Measurements from ENCODE around the gene PEBP1. TPM values are rescaled to one million over a fixed set of nuclear protein-coding genes. Genes with fewer than 3 reads are reported as not detected.
"Not testable (repeated sequence)": the region's sequence is repeated elsewhere in the genome, so short reads cannot be mapped to it uniquely, and the experiment has no call there.

The PEBP1 gene
- total and polyA plus RNA-seq, 10 donors = 99.5 to 201 (median 143) TPM

DNA sequence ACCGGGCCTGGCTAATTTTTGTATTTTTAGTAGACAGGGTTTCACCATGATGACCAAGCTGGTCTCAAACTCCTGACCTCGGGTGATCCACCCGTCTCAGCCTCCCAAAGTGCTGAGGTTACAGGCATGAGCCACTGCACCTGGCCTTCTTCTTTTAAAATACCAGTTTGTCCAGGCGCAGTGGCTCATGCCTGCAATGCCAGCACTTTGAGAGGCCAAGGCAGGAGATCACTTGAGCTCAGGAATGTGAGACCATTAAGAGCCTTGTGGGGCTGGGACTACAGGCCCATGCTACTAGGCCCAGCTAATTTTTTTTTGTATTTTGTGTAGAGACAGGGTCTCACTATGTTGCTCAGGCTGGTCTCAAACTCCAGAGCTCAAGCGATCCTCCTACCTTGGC is 8.1 kb upstream of the PEBP1 start:
- intact Hi-C loops (cut with DNase I; ENCODE audit: low total_unique reads) = loop anchor here (10.0 kb wide), 1 partner anchor 247 kb away; the partner anchor contains the start of genes SUDS3 and TAOK3
- 85 to 99% (median 96%) methylated on average over 5 of the region's 5 CpGs for WGBS, 5 donors
- H3K4me1 ChIP-seq = no peaks in the 10 kb centered on the region
- peak; percentile 13 for DNase-seq
- H3K27me3 ChIP-seq (replicated peaks in 1 of 7) = no peaks in the 10 kb centered on the region
- H3K36me3 ChIP-seq = no peaks in the 10 kb centered on the region
- TF ChIP-seq POLR2A (IDR thresholded peaks at IDR 0.05) = no peak
- no peak for TF ChIP-seq POLR2AphosphoS5 (IDR thresholded peaks at IDR 0.05)
- TF ChIP-seq, protein P1, sequence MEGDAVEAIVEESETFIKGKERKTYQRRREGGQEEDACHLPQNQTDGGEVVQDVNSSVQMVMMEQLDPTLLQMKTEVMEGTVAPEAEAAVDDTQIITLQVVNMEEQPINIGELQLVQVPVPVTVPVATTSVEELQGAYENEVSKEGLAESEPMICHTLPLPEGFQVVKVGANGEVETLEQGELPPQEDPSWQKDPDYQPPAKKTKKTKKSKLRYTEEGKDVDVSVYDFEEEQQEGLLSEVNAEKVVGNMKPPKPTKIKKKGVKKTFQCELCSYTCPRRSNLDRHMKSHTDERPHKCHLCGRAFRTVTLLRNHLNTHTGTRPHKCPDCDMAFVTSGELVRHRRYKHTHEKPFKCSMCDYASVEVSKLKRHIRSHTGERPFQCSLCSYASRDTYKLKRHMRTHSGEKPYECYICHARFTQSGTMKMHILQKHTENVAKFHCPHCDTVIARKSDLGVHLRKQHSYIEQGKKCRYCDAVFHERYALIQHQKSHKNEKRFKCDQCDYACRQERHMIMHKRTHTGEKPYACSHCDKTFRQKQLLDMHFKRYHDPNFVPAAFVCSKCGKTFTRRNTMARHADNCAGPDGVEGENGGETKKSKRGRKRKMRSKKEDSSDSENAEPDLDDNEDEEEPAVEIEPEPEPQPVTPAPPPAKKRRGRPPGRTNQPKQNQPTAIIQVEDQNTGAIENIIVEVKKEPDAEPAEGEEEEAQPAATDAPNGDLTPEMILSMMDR (IDR thresholded peaks at IDR 0.05 in 8 of 11, conservative IDR thresholded peaks at IDR 0.05 in 3 of 11) = no peak
- peaks cover 0 to 5% (median 0%) of the 10 kb centered on the region in 8 donors for H3K9me3 ChIP-seq
- no peak overlapping the region for H3K4me3 ChIP-seq
- H3K27ac ChIP-seq = no peak overlapping the region

DNA sequence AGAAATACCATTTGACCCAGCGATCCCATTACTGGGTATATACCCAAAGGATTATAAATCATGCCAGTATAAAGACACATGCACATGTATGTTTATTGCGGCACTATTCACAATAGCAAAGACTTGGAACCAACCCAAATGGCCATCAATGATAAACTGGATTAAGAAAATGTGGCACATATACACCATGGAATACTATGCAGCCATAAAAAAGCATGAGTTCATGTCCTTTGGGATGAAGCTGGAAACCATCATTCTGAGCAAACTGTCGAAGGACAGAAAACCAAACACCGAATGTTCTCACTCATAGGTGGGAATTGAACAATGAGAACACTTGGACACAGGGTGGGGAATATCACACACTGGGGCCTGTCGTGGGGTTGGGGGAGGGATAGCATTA is 6.5 kb upstream of the PEBP1 start:
- not testable (repeated sequence) for H3K4me1 ChIP-seq; H3K27ac ChIP-seq; H3K36me3 ChIP-seq; H3K4me3 ChIP-seq; H3K9me3 ChIP-seq; DNase-seq; H3K27me3 ChIP-seq (replicated peaks in 1 of 7)
- intact Hi-C loops (cut with DNase I; ENCODE audit: low total_unique reads) = loop anchor here (10.0 kb wide), 1 partner anchor 245 kb away; the partner anchor contains the start of genes SUDS3 and TAOK3
- 93 to 98% (median 96%) methylated on average over 5 of the region's 5 CpGs for WGBS, 5 donors

DNA sequence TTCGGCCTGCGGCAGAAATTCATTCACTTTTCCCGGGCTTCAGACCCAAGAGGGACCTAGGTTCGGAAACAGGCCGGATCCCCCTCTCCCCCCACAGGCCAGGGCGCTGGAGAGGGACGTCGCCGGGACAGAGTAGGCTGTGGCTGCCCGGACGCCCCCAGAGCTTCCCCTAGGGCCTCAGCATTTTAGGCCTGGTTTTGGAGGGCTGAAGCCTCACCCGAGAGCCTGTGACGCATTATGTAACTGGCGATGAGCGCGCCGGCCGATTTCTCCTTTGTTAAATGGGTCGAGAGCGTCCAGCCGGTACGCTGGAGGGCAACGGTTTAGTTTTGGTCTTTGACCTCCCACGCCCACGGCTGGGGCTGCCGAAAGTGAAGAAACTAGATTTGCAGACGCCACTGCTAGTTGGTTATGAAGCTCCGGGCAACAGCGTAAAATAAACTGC is 657 bp downstream of the PEBP1 start:
- Histone ChIP-seq H3K4me1 (peaks cover 0 to 58% (median 37%) of the 10 kb centered on the region in 6 donors), H3K9me3 (no peaks in the 10 kb centered on the region), H3K27ac (peak overlapping the region; percentile 70 to 86 (median 76)), H3K4me3 (peak overlapping the region; percentile 81 to 97 (median 92)), H3K36me3 (peaks cover 0 to 38% (median 32%) of the 10 kb centered on the region in 6 donors), H3K27me3 (replicated peaks in 1 of 7) (no peaks in the 10 kb centered on the region)
- peak; percentile 87 for DNase-seq
- intact Hi-C loops (cut with DNase I; ENCODE audit: low total_unique reads) = no loop called here
- WGBS, 5 donors = 1 to 4% (median 2%) methylated on average over 14 to 29 of the region's 29 CpGs
- TF ChIP-seq POLR2AphosphoS5 (IDR thresholded peaks at IDR 0.05) (no peak), POLR2A (IDR thresholded peaks at IDR 0.05) (no peak)
- TF ChIP-seq, protein P1 (IDR thresholded peaks at IDR 0.05 in 8 of 11, conservative IDR thresholded peaks at IDR 0.05 in 3 of 11) = no peak

DNA sequence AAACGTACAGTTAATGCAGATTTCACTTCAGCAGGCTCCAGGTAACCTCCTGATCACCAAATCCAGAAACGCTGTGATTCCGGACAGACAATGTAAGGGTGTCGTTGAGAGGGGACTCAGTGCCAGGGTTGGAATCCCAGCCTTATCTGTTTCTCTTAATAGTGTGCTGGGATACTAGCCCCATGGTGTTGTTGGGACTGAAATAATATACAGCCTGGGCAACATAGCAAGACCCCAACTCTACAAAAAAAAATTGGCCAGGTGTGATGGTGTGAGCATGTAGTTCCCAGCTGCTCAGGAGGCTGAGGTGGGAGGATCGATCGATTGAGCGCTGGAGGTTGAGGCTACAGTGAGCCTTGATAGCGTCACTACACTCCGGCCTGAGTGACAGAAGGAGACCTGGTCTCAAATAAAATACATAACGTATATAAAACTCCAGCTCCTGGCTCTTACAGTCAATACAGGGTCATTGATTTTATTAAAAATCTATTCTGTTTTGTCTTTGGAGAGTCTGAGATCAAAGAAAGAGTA is 1.3 kb downstream of the PEBP1 start:
- no peak for TF ChIP-seq POLR2AphosphoS5 (IDR thresholded peaks at IDR 0.05)
- no peak for TF ChIP-seq POLR2A (IDR thresholded peaks at IDR 0.05)
- TF ChIP-seq, protein P1 (IDR thresholded peaks at IDR 0.05 in 8 of 11, conservative IDR thresholded peaks at IDR 0.05 in 3 of 11) = no peak
- Histone ChIP-seq H3K9me3 (no peaks in the 10 kb centered on the region), H3K27ac (peak overlapping the region in 5 of 8 donors; percentile 75 to 86 (median 83)), H3K4me1 (peaks cover 0 to 58% (median 37%) of the 10 kb centered on the region in 6 donors), H3K36me3 (peaks cover 0 to 45% (median 33%) of the 10 kb centered on the region in 6 donors), H3K4me3 (peak overlapping the region; percentile 81 to 97 (median 92)), H3K27me3 (replicated peaks in 1 of 7) (no peaks in the 10 kb centered on the region)
- intact Hi-C loops (cut with DNase I; ENCODE audit: low total_unique reads) = no loop called here
- 86 to 91% (median 87%) methylated on average over 10 of the region's 10 CpGs for WGBS, 5 donors
- DNase-seq = no peak
